H1 (cell line): Measurements from ENCODE around the gene CDC42BPB. TPM values are rescaled to one million over a fixed set of nuclear protein-coding genes. Genes with fewer than 3 reads are reported as not detected.

Source experiments
- RXRA ChIP-seq: IDR thresholded peaks from 2 replicates; pipeline ENCODE4 v1.6.1; 2011; ENCODE audit warnings: low read depth, mild to moderate bottlenecking, low read length, moderate library complexity; ENCODE audit not compliant: insufficient read depth
- polyA plus RNA-seq, 7 experiments: library from polyadenylated mRNA; depleted of rRNA in 3 of 7; stranded (reverse) in 5 of 7; unstranded in 2 of 7; fragments of >200 nt in 5 of 7; fragments of 200-250 nt in 2 of 7; gene quantifications; 1 replicate in 5 of 7; 2 replicates in 1 of 7; 4 replicates in 1 of 7; pipeline versions ENCODE4 v1.2.1 to v1.2.3, GENCODE V29; 2011 to 2013; ENCODE audit warnings: missing spikeins in 2 of 7, mixed read lengths in 2 of 7
- total RNA-seq: library from RNA; stranded (reverse); fragmentation: NEBNext Ultra II Directional; extraction: Animal tissue kit (Norgen Biotek cat#: 25700); gene quantifications from 2 replicates; pipeline ENCODE4 v1.2.1, GENCODE V29; 2021

The CDC42BPB gene
- total and polyA plus RNA-seq, 2 of the 8 experiments (the other 6 are each of a cell fraction or from before 2014, with no cell fraction given) = 51.2 to 88.2 TPM

GRCh38 chr14:102933618-102934231, 123.6 kb downstream of the CDC42BPB start (continued):
- no peak for TF ChIP-seq RXRA
- TF ChIP-seq, all 59 proteins: peak for 0
